ENCODE measurements around the gene APAF1.
"Not testable (repeated sequence)": the region's sequence is repeated elsewhere in the genome, so short reads cannot be mapped to it uniquely, and the experiment has no call there.

APAF1 gene, protein sequence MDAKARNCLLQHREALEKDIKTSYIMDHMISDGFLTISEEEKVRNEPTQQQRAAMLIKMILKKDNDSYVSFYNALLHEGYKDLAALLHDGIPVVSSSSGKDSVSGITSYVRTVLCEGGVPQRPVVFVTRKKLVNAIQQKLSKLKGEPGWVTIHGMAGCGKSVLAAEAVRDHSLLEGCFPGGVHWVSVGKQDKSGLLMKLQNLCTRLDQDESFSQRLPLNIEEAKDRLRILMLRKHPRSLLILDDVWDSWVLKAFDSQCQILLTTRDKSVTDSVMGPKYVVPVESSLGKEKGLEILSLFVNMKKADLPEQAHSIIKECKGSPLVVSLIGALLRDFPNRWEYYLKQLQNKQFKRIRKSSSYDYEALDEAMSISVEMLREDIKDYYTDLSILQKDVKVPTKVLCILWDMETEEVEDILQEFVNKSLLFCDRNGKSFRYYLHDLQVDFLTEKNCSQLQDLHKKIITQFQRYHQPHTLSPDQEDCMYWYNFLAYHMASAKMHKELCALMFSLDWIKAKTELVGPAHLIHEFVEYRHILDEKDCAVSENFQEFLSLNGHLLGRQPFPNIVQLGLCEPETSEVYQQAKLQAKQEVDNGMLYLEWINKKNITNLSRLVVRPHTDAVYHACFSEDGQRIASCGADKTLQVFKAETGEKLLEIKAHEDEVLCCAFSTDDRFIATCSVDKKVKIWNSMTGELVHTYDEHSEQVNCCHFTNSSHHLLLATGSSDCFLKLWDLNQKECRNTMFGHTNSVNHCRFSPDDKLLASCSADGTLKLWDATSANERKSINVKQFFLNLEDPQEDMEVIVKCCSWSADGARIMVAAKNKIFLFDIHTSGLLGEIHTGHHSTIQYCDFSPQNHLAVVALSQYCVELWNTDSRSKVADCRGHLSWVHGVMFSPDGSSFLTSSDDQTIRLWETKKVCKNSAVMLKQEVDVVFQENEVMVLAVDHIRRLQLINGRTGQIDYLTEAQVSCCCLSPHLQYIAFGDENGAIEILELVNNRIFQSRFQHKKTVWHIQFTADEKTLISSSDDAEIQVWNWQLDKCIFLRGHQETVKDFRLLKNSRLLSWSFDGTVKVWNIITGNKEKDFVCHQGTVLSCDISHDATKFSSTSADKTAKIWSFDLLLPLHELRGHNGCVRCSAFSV (N-terminal part only)

DNA sequence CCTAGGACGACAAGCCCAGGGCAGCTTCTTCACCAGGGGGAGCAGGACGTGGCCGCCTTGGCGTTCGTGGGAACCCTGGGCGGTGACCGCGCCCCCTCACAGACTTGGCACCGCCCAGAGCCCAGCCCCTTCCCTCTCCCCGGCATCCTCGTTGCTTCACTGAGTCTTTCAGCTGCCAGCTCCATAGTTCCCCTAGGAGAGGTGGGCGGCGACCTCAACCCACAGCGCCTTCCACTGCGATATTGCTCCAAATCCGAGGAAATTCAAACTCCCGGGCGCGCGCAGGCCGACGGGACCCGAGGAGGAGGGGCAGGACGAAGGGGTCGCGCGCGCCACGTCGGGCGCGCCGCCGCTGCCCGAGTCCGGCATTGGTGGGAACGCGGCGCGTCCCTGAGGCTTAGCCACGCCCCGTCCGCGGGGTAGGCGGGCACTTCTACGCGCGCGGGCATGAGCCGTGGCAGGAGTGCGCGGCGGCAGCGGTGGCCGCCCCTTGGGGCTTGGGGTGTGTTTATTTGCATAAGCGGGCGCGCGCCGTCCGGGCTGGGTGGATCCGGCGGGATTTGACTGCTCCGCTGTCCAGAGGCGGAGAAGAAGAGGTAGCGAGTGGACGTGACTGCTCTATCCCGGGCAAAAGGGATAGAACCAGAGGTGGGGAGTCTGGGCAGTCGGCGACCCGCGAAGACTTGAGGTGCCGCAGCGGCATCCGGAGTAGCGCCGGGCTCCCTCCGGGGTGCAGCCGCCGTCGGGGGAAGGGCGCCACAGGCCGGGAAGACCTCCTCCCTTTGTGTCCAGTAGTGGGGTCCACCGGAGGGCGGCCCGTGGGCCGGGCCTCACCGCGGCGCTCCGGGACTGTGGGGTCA, at the start of gene APAF1, which contains the start of gene IKBIP:
Gene APAF1 (plus strand): TSS at position 579 of the 860 bp plus-strand sequence. CDS start 3,070 bp downstream, outside the sequence.
Gene IKBIP (minus strand): TSS at position 77 of the 860 bp plus-strand sequence. CDS start 87 bp downstream, outside the sequence.
- peak; percentile 98 for DNase-seq

DNA sequence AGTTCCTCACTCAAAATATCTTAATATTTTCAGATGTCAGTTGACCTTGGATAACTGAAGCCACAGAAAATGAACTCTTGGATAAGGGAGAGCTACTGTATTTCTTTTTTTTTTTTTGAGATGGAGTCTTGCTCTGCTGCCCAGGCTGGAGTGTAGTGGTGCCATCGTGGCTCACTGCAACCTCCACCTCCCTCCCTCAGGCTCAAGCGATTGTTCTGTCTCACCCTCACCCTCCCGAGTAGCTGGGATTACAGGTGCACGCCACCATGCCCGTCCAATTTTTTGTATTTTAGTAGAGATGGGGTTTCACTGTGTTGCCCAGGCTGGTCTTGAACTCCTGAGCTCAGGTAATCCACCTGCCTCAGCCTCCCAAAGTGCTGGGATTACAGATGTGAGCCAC, 47.8 kb upstream of the APAF1 start:
- DNase-seq, result not testable (repeated sequence)

DNA sequence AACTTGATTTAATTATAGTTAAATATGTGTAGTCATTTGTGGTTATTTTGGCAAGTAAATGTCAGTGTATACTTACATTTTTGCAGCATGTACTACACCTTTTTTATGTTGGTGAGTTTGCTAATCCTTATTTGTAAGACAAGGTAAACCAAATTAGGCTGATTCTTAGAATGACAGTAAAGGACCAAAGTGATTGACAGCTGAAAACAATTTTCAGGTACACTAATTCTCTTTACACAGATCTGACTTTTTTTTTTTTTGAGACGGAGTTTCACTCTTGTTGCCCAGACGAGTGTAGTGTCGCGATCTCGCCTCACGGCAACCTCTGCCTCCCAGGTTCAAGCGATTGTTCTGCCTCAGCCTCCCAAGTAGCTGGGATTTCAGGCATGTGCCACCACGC, 43.2 kb upstream of the APAF1 start:
- DNase-seq, result no peak

DNA sequence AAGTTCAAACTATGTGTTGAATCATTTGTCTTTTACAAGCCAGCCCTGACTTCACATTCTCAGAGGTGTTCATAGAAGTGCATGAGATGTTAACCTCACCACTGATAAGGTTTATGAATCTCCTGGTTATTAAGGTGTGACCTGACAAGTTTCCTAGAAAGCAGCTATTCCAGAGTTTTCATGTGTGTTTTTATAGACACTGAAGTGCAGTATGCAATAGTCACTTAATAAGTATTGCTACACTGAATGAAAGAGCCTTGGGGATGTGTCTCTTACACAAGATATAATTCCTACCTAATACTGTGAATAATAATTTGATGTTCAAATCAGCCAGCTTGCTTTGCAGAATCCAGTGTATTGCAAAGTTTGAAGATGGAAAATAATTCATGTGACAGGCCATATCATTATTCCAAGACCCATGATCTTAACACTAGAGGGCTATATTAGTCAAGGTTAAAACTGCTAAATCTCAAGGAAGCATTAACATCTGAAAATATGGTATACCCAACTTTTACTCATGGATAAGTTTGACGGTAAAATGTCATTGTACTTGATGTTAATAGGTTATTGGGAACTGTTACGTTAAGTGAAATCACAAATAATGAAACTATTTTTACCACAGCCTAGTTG, 38.6 kb upstream of the APAF1 start:
- DNase-seq, result no peak

DNA sequence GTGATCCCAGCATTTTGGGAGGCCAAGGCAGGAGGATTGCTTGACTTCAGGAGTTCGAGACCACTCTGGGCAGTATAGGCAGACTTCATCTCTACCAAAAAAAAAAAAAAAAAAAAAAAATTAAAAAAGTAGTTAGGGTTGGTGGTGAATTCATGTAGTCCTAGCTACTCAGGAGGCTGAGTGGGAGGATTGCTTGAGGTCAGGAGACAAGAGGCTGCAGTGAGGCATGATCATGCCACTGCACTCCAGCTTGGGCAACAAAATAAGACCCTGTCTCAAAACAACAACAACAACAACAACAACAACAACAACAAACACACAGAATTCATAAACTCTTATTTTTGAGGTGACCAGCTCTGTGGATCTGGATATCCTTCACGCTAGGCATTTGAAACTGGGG, 34.5 kb upstream of the APAF1 start:
- no peak for DNase-seq

DNA sequence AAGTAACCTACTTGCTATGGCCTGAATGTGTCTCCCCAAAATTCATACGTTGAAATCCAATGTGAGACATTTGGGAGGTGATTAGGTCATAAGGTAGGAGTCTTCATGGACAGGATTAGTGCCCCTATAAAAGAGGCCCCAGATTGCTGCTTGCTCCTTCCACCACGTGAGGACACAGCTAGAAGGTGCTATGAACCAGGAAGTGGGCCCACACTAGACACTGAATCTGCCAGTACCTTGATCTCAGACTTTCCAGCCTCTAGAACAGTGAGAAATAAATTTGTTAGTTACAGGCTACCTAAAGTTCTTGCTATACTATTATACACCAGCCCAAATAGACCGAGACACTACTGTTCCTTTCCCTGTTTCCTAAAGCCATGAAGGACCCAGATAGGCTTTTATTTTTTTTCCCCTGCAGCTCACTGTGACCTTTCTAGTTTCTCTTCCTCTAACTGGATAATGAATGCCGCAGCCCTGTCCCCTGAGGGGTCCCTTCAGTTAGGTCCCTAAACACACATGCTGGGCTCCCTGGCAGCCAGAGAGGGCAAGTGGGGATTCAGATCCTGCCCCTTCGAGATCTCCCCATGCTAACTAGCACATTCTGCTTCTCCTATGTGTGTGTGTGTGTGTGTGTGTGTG, 32.3 kb upstream of the APAF1 start:
- no peak for DNase-seq

DNA sequence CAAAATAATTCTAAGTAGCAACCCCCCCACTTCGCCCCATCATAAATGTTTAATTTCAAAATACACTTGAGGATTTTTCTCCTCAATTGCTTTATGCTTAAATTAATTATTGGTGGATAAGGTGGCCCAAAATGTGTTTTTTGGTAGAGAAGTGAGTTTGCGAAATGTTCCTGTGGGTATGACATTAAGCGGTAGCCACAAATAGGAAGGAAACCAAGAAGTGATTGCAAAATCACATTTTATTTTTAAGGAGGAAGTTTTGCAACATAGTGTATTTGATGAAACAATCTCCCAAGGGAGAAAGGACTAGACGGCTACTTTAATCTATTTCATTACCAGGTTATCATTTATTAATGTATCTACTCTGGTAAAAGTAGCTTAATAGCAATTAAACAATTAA, 26.1 kb upstream of the APAF1 start:
- no peak for DNase-seq

DNA sequence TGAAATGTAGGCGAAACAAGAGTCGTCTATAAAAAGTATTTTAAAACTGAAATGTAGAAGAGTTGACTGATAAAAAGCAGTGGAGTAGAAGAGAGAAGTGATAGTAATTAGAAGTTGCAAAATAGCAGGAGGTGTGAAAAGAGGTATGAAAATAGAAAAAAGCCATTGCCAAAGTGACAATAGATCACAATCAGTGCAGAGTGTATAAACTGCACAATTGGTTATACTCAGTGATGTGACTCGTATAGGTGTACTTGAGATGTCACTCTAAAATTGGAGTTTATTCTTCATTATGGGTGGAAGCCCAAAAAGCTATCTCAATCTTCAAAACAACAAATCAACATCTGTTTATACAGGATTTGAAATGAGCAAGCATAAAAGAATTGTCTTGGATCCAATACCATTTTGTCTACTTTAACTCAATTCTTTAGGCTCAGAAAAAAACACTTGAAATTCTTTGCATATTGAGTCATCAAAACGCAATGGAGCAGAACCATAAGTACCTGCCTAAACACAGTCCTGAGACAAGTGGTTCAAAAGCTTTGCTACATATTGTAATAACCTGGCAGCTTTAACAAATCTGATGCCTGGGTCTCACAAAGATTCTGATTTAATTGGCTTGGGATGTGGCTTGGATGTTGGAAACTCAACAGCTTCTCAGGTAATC, 9.3 kb upstream of the APAF1 start:
- DNase-seq, result no peak

DNA sequence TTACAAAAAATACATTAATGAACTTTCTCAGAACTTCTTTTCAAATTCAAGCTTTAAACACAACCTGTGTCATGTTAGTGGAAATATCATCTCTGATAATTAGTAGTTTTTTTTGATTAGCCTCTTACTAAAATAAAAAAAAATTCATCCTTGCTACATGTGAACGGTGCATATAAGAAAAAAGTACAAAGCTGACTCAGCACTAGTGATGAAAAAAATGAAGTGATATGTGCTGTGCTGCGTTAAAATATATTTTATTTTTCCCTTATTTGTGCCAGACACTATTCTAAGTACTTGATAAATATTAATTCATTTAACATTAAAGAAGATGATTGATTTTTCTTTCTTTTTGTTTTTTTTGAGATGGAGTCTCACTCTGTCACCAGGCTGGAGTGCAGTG, 8.0 kb upstream of the APAF1 start:
- DNase-seq, result no peak

DNA sequence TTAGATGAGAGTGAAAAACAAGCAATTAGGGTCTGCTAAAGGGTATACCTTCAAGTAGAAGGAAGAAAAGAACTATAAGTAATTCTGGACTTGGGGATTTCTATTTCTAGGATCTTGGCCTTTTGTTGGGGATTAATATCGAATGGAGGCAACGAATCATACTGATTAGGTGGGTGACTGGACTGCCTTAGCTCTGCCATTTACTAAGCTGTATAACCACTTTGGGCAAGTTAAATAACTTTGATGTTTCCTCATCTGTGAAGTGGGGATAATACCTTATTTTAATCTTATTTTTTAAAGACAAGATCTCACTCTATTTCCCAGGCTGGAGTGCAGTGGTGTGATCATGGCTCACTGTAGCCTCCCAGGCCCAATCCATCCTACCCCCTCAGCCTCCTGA, 7.1 kb upstream of the APAF1 start:
- DNase-seq, result no peak

DNA sequence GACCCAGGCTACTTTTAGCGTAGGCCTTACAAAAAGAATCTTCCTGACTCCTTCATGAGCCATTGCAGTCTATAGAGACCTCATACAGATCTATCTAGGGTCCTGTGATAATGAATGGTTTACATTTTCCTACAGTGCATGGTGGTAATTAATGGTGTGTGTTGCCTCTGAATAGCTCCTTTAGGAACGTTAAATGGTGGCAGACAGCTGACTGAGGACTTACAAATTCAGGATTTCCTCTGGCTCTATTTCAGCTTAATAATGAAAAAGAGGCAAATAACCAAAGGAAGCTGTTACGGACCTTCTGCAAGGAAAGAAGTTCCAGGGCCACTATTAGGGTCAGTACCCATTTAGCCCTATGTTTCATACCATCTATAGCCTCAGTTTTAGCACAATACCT, 5.6 kb upstream of the APAF1 start:
- DNase-seq, result no peak

DNA sequence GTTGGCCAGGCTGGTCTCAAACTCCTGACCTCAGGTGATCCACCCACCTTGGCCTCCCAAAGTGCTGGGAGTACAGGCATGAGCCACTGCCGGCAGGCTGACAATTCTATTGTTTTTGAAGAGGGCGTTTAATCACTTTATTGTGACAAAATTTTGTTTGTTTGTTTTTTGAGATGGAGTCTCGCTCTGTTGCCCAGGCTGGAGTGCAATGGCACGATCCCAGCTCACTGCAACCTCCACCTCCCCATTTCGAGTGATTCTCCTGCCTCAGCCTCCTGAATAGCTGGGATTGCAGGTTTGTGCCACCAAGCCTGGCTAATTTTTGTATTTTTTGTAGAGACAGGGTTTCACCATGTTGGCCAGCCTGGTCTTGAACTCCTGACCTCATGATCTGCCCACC, 2.3 kb upstream of the APAF1 start:
- DNase-seq, result not testable (repeated sequence)

DNA sequence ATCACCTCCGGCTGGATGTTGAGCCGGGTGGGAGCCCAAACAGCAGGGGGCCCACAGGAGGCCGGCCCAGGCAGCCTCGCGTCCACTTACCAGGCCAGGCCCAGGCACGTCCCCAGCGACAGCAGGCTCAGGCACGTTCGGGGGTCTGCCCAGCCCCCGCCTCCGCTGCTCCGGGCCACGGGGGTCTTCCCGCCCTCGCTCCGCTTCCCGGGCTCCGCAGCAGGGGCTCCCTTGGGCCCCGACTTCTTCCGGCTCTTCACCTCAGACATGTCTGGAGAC, 718 bp upstream of the APAF1 start:
- DNase-seq, result no peak

DNA sequence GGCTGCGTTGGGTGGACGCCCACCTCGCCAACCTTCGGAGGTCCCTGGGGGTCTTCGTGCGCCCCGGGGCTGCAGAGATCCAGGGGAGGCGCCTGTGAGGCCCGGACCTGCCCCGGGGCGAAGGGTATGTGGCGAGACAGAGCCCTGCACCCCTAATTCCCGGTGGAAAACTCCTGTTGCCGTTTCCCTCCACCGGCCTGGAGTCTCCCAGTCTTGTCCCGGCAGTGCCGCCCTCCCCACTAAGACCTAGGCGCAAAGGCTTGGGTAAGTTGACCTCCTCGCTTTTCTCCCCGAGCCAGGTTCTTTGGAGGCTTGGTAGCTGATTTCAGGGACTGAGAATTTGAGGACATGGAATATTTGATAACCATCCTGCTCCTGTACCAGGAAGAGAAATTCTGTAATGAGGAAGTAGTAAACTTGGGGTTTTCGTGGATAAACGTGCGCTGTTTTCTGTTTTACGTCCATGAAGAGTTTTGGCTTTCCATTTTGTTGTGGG, 530 bp downstream of the APAF1 start:
- DNase-seq, result peak in 1 of 2 experiments; percentile 27

DNA sequence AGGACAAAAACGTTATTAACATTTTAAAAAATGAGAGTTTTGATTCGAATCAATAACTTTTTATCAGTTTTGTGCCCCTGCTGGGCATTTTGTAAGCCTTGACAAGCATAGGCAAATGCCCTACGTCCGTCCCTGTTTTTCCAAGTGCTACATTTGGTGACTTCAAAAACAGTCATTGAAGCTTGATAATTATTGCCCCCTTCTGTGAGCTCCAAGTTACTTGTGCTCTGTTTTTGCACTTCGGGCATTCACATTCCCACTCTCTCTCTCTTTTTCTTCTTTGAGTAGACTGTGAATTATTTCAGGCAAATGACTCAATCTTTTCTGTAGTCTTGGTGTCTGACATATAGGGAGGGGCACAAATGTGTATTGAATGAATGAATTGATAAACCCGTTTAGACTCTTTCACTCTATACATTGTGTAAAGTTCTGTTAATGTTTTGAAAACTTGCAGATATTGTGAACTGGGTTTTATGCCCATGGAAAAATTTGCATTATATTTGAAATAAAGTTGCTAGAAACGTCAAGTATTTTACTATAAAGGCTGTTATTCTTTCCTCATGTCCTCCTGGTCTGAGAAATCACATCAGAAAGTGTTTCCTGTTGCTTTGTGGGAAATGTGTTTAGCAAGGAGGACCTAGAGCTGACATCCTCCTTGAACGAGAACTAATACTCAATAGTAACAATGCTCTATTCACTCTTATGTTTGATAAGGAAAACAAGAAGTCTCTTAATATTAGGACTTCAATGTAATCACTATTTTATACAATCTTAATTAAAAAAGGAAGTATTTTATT, 1.4 kb downstream of the APAF1 start:
- no peak for DNase-seq

DNA sequence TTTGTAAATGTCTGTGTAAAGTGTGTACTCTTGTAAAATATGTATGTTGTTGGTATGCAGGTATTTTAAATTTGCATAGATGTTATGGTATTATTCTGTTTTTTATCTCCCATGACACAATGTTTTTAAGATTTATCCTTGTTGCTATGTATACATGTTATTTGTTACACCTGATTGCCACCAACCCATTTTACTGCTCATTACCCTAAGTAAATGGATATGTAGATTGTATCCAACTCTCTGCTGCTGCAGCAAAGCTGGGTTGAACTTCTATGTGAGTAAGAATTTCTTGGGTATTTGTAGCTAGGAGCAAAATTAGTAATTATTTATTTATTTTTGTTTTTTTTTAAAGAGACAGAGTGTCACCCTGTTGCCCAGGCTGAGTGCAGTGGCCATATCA, 6.2 kb downstream of the APAF1 start:
- DNase-seq, result no peak

DNA sequence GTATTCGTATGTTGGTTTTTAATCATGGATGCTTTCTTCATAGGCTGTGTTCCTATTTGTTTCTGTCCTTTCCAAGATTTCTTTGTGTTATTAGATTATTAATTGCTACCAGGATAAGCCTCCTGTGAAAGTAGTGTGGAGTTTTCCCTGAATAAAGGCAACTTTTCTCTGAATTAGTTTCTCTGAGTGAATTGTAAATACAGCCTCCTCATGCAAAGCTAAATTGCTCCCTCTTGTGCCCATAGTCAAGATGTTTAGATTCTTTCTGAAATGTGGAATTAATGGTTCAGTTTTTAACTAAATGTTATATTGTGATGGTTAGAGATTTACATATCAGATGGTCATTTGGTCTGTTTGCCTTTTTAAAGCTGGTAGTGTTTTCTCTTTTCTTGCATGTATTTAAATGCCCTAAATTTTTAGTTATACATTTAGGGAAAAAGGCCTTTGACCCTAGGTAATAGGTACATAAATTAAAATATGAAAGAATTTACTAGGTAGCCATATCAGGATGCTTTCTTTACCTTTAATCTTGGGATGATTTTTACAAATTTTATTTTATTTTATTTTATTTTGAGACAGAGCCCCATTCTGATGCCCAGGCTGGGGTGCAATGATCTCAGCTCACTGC, 8.9 kb downstream of the APAF1 start:
- no peak for DNase-seq

DNA sequence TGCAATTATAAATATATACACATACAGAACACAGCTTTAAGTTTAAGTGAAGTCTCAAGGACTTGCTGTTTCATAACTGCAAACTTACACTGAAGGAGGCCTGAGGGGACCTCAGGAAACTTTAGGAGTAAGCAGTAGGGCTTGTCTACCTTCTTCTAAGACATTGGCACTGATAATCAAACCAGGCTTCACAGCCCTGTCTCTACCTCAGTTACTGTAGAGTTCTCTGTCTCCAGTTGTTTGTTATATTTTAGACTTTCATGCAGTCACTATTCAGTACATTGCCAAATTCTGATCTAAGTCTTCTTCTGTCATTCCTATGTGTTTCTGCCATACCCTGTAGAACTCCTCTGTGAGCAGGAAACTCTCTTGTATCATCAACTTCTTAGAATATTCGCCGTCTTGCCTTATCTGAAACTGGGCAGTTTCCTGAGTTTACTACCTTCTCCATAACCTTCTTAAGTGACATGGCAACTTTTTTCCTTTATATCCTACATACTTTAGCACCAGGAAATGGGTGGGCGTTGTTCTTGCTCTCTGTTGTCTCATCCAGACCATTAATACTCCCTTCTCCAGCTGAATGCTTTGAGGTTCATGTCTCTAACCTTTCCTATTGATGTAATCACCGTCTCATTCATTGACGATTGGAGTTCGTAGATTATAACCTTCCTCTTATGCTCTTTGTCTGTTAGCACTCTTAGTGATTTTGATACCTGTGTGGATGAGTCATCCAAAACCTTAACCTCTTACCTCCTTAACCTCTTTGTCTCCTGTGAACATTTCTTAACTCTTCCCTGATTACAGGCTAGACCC, 11.4 kb downstream of the APAF1 start:
- DNase-seq, result no peak

DNA sequence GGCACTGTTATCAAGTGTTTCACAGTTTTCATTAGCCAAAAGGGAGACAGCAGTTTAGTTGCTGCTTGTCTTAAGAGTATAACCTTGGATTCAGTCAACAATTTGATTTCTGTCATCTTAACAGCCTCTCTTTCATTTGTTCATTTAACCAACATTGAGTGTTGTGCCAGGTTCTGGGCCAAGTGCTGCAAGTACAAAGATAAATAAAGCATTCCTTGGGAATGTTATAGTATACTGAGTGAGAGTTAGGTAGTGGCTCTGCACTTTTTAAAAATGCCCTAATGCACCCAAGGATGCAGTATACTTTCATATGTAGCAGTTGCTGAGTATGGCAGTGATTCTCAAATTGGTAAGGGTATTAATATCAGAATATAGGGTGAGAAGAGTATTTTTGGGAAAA, 15.4 kb downstream of the APAF1 start:
- no peak for DNase-seq

Data from activated CD4-positive, alpha-beta T cell treated with anti-CD3 and anti-CD28 coated beads, Interleukin-2, amount 50 U/mL, for 48 hours (primary cell).